Measurements from ENCODE around the gene KPNA4.

- TF ChIP-seq, protein P1, sequence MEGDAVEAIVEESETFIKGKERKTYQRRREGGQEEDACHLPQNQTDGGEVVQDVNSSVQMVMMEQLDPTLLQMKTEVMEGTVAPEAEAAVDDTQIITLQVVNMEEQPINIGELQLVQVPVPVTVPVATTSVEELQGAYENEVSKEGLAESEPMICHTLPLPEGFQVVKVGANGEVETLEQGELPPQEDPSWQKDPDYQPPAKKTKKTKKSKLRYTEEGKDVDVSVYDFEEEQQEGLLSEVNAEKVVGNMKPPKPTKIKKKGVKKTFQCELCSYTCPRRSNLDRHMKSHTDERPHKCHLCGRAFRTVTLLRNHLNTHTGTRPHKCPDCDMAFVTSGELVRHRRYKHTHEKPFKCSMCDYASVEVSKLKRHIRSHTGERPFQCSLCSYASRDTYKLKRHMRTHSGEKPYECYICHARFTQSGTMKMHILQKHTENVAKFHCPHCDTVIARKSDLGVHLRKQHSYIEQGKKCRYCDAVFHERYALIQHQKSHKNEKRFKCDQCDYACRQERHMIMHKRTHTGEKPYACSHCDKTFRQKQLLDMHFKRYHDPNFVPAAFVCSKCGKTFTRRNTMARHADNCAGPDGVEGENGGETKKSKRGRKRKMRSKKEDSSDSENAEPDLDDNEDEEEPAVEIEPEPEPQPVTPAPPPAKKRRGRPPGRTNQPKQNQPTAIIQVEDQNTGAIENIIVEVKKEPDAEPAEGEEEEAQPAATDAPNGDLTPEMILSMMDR (IDR thresholded peaks at IDR 0.05; ENCODE audit: low read length): no peak
- no peak for TF ChIP-seq EZH2 (IDR thresholded peaks at IDR 0.05; ENCODE audit: borderline replicate concordance, low read length)
These were observed 18.1 kb upstream of the KPNA4 start for GRCh38 chr3:160583451-160583850.

All from OCI-LY1 (cell line).